HG03280 (cell line): ENCODE data around the gene NOS1AP.

Experiments
- ATAC-seq: cut with Tn5 transposase; IDR thresholded peaks from one replicate; pipeline ENCODE4 v1.9.1; 2021; ENCODE audit warnings: mild to moderate bottlenecking, moderate library complexity; ENCODE audit not compliant: unreplicated experiment

The NOS1AP gene

GRCh38 chr1:162240577-162240976 is 171.1 kb downstream of the NOS1AP start:
- no peak for ATAC-seq

- no peak for ATAC-seq
Measured at GRCh38 chr1:162242804-162243203, 173.3 kb downstream of the NOS1AP start.

GRCh38 chr1:162248854-162249535 is 179.5 kb downstream of the NOS1AP start:
- no peak for ATAC-seq

- no peak for ATAC-seq
Measured at GRCh38 chr1:162250004-162250730, 180.7 kb downstream of the NOS1AP start.

- ATAC-seq, result no peak
Measured at GRCh38 chr1:162251102-162251501, 181.6 kb downstream of the NOS1AP start.

- ATAC-seq, result no peak
Measured at GRCh38 chr1:162252214-162252613, 182.7 kb downstream of the NOS1AP start.

GRCh38 chr1:162253790-162254189 is 184.3 kb downstream of the NOS1AP start:
- ATAC-seq, result no peak

GRCh38 chr1:162256287-162256686 is 186.8 kb downstream of the NOS1AP start:
- no peak for ATAC-seq

GRCh38 chr1:162258394-162258793 is 188.9 kb downstream of the NOS1AP start:
- no peak for ATAC-seq

GRCh38 chr1:162259894-162260455 is 190.5 kb downstream of the NOS1AP start:
- no peak for ATAC-seq

- ATAC-seq, result no peak
Measured at GRCh38 chr1:162264108-162264507, 194.6 kb downstream of the NOS1AP start.

GRCh38 chr1:162265983-162266382 is 196.5 kb downstream of the NOS1AP start:
- ATAC-seq, result peak; percentile 79

- no peak for ATAC-seq
Measured at GRCh38 chr1:162270016-162270770, 200.7 kb downstream of the NOS1AP start.

- no peak for ATAC-seq
Measured at GRCh38 chr1:162271972-162272371, 202.5 kb downstream of the NOS1AP start.

GRCh38 chr1:162272419-162272818 is 202.9 kb downstream of the NOS1AP start:
- ATAC-seq, result no peak

GRCh38 chr1:162275622-162276175 is 206.2 kb downstream of the NOS1AP start:
- no peak for ATAC-seq

GRCh38 chr1:162276493-162276892 is 207.0 kb downstream of the NOS1AP start:
- no peak for ATAC-seq

GRCh38 chr1:162279136-162279498 is 209.6 kb downstream of the NOS1AP start:
- ATAC-seq, result no peak

- no peak for ATAC-seq
Measured at GRCh38 chr1:162281426-162281825, 211.9 kb downstream of the NOS1AP start.

GRCh38 chr1:162283657-162284056 is 214.2 kb downstream of the NOS1AP start:
- ATAC-seq, result no peak
